ENCODE results near the gene SLFN5. TPM values are rescaled to one million over a fixed set of nuclear protein-coding genes. Genes with fewer than 3 reads are reported as not detected.
"Not testable (repeated sequence)": the region's sequence is repeated elsewhere in the genome, so short reads cannot be mapped to it uniquely, and the experiment has no call there.

The SLFN5 gene
- total RNA-seq = 67.4 and 82.7 TPM in 2 replicates

GRCh38 chr17:35242805-35243560 is at the start of gene SLFN5:
SLFN5 (plus strand) TSS chr17:35243072; CDS start chr17:35258691, 15,619 bp downstream.
- DNase-seq (ENCODE audit: low read depth) = peak; percentile 87

DNA sequence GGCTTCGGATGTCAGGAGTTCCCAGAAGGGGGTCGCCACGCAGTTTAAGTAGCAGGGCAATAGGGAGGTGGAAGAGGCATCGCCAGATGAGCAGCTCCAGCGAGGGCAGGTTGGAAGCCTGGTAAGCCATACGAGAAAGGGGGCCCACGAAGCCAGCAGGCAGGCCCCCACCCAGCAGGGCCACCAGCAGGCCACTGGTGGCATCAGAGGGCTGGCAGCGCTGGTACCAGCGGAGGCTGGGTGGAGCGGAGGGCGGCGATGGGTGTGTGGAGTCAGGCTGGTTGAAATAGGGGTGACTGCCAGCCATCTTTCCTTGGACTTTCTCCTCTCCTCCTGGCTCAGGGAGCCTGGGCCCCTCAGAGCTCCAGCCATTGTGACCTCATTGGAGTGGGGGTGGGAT is 48.9 kb upstream of the SLFN5 start, which contains the start of gene SLC35G3:
TSS of gene SLC35G3 (minus strand) at position 393 of the 400 bp plus-strand sequence. CDS start at position 307, 86 bp downstream.
- DNase-seq (ENCODE audit: low read depth) = not testable (repeated sequence)

DNA sequence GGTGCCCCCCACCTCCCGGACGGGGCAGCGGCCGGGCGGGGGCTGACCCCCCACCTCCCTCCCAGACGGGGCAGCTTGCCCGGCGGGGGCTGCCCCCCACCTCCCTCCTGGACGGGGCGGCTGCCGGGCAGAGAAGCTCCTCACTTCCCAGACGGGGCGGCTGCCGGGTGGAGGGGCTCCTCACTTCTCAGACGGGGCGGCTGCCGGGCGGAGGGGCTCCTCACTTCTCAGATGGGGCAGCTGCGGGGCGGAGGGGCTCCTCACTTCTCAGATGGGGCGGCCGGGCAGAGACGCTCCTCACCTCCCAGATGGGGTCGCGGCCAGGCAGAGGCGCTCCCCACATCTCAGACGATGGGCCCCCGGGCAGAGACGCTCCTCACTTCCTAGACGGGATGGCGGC is 47.8 kb upstream of the SLFN5 start:
- not testable (repeated sequence) for DNase-seq (ENCODE audit: low read depth)

DNA sequence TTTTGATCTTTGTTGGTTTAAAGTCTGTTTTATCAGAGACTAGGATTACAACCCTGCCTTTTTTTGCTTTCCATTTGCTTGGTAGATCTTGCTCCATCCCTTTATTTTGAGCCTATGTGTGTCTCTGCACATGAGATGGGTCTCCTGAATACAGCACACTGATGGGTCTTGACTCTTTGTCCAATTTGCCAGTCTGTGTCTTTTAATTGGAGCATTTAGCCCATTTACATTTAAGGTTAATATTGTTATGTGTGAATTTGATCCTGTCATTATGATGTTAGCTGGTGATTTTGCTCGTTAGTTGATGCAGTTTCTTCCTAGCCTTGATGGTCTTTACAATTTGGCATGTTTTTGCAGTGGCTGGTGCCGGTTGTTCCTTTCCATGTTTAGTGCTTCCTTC is 40.3 kb upstream of the SLFN5 start:
- not testable (repeated sequence) for DNase-seq (ENCODE audit: low read depth)

GRCh38 chr17:35210741-35211140 is 32.1 kb upstream of the SLFN5 start:
- no peak for DNase-seq (ENCODE audit: low read depth)

- no peak for DNase-seq (ENCODE audit: low read depth)
Measured at GRCh38 chr17:35212668-35213067, 30.2 kb upstream of the SLFN5 start.

- DNase-seq (ENCODE audit: low read depth) = no peak
Measured at GRCh38 chr17:35213412-35213940, 29.4 kb upstream of the SLFN5 start.

- no peak for DNase-seq (ENCODE audit: low read depth)
Measured at GRCh38 chr17:35214192-35214591, 28.7 kb upstream of the SLFN5 start.

DNA sequence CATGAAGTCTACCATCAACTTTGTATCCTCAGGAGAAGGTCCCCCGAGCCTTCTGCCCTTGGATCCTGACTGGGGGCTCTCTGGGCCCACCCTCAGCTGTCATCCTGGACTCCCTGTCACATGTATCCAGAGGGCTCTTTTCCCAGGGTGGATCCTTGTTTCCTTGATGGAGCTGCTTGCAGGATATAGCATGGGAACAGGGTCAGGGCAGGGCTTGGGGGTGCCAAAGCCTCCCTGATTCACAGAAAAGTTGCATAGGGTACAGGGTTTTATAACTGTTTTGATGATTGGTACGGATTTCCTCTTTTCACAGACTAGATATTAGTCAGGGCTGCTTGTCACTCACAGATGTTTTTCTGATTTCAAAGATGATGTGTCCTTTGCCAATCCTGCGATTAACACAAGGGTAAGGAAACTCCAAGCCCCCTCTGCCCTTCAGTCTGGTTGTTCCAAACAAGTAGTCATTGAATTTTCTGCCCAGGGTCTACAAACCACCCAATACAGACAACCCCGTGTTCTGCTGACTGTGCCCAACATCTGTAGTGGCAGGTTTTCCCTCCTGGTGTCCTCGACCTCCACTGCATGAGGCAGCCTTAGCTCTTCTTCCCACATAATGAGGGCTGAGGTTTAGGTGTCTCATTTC is 28.1 kb upstream of the SLFN5 start:
- DNase-seq (ENCODE audit: low read depth) = no peak

- DNase-seq (ENCODE audit: low read depth) = no peak
Measured at GRCh38 chr17:35217107-35217506, 25.8 kb upstream of the SLFN5 start.

DNA sequence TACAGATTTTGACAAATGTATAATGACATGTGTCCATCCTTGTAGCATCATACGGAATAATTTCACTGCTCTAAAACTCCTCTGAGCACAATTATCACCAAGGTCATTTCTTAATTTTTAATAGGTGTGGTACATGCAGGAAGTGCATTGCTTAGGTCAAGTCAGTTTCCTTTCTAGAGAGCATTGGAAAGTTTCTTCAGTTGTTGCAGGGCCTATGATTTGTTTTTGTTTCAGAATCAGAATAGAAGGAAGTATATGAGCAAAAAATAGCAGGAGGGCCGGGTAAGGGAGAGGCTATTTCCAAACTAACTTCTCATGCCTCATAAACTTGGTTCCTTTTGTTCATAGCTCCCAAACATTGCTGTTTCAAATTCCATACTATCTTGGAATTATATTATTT is 24.0 kb upstream of the SLFN5 start:
- peak; percentile 7 for DNase-seq (ENCODE audit: low read depth)

DNA sequence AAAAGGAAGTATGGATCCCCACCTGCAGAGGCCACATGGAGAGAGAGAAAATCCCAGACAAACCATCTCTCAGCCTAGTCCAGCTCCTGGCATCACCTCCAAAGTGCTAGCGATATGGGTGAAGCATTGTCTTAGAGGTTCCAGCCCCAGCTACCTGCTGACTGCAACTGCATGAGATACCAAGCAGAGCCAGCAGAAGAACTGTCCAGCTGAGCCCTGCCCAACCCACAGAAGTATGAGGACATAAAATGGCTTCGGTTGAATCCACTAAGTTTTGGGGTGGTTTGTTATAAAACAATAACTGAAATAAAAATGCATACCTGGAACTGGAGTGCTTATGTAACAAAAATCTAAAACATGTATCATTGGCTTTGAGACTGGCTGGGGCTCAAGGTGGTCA is 20.4 kb upstream of the SLFN5 start:
- DNase-seq (ENCODE audit: low read depth) = no peak

DNA sequence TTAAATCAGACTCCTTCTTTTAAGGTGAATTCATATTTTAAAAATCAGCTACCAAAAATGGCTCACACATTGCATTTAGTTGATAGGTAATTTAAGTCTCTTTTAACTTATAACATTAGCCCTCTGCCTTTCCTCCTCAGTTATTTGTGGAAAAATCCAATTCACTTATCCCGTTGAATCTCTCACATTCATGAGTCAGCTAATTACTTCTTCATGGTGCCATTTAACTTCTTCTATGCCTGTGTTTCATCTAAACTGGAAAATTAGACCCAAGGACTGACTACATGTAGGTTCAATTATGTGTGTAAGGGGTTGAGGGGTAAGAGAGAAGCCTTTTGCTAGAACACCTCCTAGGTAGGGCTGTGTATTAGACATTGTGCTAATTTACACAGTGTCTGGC is 18.4 kb upstream of the SLFN5 start:
- DNase-seq (ENCODE audit: low read depth) = no peak

GRCh38 chr17:35227546-35227945 is 15.3 kb upstream of the SLFN5 start:
- no peak for DNase-seq (ENCODE audit: low read depth)

GRCh38 chr17:35229638-35230037 is 13.2 kb upstream of the SLFN5 start:
- DNase-seq (ENCODE audit: low read depth) = no peak

GRCh38 chr17:35234315-35234714 is 8.6 kb upstream of the SLFN5 start:
- not testable (repeated sequence) for DNase-seq (ENCODE audit: low read depth)

DNA sequence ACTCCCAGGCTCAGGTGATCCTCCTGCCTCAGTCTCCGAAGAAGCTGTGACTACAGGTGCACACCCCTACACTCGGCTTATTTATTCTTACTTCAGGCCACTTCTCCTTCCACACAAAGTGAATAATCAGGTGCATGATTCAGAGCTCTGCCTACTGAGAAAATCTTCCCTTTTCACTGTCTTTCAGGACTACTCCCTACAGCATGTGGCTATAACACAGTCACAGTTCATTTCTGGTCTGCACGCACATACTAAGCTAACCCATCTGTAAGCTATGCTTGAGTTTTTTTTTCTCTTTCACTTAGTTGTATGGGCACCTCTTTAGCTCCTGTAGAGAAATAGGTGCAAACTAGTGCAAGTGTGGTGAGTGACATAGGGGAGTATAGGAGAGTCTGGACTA is 7.6 kb upstream of the SLFN5 start:
- no peak for DNase-seq (ENCODE audit: low read depth)

DNA sequence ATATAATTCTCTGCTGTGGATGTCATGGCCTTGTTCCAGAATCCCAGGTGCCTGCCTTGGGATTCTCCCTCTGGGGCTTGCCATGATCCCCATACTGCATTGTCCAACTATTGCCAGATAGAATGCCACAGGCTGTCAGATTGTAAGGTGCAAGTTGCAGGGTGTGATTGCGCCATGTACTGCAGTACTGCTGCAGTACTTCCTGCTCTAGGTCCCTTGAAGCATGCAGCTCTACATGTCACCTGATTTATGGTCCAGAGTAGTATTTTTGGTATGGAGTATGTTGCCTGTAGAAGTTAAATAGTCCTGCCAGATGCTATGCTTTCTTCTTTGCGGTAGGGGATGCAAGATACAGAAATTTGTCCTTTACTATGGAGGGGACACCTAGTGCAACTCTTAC is 7.0 kb upstream of the SLFN5 start:
- peak; percentile 10 for DNase-seq (ENCODE audit: low read depth)

GRCh38 chr17:35236821-35237220 is 6.1 kb upstream of the SLFN5 start:
- peak; percentile 74 for DNase-seq (ENCODE audit: low read depth)

GRCh38 chr17:35238821-35239220 is 4.1 kb upstream of the SLFN5 start:
- DNase-seq (ENCODE audit: low read depth) = peak; percentile 51

DNA sequence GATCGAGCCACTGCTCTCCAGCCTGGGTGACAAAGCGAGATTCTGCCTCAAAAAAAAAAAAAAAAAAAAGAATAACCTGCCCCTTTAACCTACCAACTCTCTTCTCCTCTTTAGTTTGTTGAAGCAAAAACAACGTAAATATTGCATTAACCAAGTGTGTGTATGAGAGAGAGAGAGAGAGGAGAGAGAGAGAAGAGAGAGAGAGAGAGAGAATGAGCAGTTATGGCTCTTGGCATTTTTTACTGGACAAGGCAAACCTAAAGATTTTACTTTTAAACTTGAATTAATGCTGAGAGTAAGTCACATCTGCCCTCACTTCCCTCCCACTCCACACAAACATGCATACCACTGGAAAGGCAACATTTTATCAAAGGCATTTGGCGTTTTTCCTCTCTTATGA is 3.0 kb upstream of the SLFN5 start:
- no peak for DNase-seq (ENCODE audit: low read depth)

DNA sequence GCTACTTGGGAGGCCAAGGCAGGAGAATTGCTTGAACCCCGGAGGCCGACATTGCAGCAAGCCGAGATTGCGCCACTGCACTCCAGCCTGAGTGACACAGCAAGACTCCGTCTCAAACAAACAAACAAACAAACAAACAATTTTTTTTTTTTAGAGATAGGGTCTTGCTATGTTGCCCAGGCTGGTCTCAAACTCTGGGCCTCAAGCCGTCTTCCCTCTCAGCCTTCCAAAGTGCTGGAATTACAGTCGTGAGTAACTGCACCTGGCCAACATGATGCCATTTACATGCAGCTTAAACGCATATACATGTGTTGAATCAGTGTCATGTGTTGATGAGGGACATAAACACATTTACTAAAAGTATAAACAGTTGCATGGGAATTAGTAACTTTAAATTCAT is 2.0 kb upstream of the SLFN5 start:
- no peak for DNase-seq (ENCODE audit: low read depth)

- no peak for DNase-seq (ENCODE audit: low read depth)
Measured at GRCh38 chr17:35241520-35241919, 1.4 kb upstream of the SLFN5 start.

Data from renal cortical epithelial cell (primary cell).